Lower leg skin (tissue), 3 donors: Measurements from ENCODE around the gene LZTR1.
"Not testable (repeated sequence)": the region's sequence is repeated elsewhere in the genome, so short reads cannot be mapped to it uniquely, and the experiment has no call there.

Experiments used
- CTCF ChIP-seq, 3 donors: fragments of 450-650 bp; IDR thresholded peaks; one replicate each; pipeline ENCODE4 v1.5.1; 2016; ENCODE audit warnings: antibody characterized with exemption in 3 of 3, mild to moderate bottlenecking in 3 of 3, moderate library complexity in 2 of 3
- POLR2A ChIP-seq, 2 donors: fragments of 450-650 bp; IDR thresholded peaks; one replicate each; pipeline ENCODE4 v1.6.1; 2016 to 2017; ENCODE audit warnings: antibody characterized with exemption in 2 of 2, mild to moderate bottlenecking in 1 of 2, moderate library complexity in 1 of 2

- TF ChIP-seq CTCF, POLR2A (IDR thresholded peaks at IDR 0.05): not testable (repeated sequence)
Observed at GRCh38 chr22:20972014-20972694, 9.9 kb upstream of the LZTR1 start.
